OCI-M2 (cell line): Measurements from ENCODE around the gene ARL6IP1.
"Not testable (repeated sequence)": the region's sequence is repeated elsewhere in the genome, so short reads cannot be mapped to it uniquely, and the experiment has no call there.

Experiments used
- DNase-seq: peaks from one replicate; lab custom pipeline; 2025; ENCODE audit not compliant: unreplicated experiment; lab: John Stamatoyannopoulos, UW

The ARL6IP1 gene

DNA sequence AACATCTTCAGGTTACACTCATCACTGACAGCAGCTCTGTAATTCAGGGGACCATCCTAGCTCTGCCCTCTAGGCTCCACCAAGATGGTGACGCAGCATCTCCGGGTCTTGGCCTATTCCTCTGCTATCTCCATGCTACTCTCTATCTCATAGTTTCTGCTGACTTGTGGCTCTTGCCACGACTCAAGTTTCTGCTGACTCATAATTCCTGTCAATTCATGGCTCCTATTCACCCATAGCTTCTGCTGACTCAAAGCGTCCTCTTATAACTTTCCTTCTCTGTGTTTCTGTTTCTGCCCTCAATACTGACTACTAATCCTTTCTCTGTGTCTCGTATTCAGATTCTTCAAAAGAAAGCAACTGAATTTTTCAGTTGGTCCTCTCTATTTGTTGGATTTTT, 38.6 kb downstream of the ARL6IP1 start:
- DNase-seq = not testable (repeated sequence)

DNA sequence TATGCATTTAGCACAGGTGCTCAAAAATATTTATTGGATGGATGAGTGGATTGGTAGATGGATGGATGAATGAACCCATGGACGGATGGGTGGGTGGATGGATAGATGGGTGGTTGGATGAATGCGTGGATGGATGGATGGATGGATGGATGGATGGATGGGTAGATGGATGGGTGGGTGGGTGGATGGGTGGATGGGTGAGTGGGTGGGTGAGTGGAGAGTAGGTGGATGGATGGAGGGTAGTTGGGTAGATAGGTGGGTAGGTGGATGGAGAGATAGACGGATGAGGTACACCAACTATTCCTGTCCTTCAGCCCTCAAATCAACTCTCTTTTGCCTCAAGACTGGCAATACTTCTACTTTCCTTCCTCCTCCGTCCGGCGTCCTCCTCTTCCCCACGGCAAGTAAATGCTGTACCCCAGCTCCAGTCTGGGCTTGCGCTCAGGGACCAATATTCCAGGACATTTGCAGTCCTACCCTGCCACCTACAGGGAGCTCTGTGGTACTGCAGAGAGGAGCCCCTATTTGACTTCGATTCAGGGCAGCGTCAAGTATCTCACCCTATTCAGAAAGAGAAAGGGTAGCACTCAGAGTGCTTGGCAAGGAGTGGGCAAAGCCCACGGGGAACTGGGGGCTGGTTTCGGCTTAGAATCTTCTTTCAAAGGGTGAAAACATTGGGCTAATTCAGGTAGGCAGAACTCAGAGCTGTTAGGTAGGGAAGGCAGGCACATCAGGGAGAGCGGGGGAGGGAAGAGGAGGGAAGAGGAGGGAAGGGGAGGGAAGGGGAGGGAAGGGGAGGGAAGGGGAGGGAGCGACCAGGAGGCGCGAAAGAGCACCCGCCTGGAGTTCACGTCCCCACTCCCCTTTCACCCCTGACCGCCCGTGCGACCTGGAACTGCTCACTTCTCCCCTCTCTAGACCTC, 41.5 kb downstream of the ARL6IP1 start:
- DNase-seq = not testable (repeated sequence)

DNA sequence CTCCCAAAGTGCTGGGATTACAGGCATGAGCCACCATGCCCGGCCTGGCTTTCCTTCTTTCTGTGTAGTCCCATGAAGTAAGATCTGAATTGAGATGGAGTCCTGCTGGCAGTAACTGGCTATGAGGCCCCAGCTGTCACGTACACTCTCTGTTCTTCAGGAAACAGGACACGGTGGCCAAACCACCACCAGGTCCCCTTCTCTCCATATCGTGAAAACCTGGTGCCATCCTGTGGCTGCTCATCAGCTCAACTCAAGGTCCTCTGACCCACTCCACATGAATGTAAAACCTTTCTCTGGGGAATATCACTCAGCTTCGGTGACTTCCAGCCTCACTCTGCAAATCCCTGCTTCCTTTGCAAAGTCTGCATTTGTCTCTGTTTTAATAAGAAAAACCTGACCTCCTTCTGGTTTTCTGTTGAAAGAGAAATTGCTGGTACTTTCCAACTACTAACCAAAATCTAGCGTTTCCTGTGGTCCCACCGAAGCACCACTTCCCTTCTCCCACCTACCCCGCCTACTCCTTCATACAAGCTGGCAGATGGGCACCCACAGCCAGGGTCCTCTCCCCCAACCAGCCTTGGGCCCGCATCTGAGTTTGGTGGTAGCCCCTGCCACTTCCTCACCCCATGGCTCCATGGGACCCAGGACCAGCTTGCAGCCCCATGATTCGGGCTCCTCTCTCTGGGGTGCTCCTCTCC, 43.2 kb downstream of the ARL6IP1 start:
- not testable (repeated sequence) for DNase-seq

DNA sequence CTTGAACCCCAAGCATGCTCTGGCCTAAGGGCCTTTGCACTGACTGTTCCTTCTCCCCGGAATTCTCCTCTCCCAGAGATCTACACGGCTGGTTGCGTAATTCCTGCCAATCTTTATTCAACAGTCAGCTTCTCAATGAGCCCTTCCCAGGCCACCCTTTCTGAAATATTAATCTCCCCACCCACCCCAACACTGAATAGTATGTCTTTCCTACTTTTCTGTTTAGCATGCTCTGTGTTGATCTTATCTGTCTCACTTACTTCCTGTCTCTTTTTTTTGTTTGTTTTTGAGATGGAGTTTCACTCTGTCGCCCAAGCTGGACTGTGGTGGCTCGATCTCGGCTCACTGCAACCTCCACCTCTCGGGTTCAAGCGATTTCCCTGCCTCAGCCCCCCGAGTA, 44.7 kb downstream of the ARL6IP1 start:
- DNase-seq = not testable (repeated sequence)

DNA sequence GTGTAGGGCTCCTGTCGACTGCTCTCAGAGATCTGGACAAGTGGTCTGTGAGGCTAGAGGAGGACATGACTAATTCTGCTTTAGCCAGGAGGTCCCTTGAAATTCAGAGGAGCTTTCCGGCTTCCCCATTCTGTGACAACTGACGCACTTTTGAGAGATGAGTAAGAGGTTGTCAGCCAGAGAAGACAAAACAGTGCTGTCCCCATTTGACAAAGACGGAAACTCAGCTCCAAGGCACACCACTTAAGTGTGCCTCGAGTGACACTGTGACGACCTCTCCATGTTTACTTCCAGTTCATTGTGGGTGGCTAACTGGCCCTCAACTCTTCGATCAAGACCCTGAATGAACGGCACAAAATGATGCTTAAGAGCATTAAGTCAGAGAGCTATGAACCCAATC, 58.5 kb downstream of the ARL6IP1 start:
- DNase-seq = not testable (repeated sequence)
